GM12874 (cell line): ENCODE results near the gene KLHL29.

Experiments
- TF ChIP-seq, protein P1 (sequence below): IDR thresholded peaks from 2 replicates; pipeline ENCODE4 v1.5.1; 2011; ENCODE audit warnings: low read depth, mild to moderate bottlenecking, control low read depth, low read length, moderate library complexity; ENCODE audit not compliant: insufficient read depth

KLHL29 gene

GRCh38 chr2:23681356-23682140, 296.6 kb downstream of the KLHL29 start:
- TF ChIP-seq, protein P1, sequence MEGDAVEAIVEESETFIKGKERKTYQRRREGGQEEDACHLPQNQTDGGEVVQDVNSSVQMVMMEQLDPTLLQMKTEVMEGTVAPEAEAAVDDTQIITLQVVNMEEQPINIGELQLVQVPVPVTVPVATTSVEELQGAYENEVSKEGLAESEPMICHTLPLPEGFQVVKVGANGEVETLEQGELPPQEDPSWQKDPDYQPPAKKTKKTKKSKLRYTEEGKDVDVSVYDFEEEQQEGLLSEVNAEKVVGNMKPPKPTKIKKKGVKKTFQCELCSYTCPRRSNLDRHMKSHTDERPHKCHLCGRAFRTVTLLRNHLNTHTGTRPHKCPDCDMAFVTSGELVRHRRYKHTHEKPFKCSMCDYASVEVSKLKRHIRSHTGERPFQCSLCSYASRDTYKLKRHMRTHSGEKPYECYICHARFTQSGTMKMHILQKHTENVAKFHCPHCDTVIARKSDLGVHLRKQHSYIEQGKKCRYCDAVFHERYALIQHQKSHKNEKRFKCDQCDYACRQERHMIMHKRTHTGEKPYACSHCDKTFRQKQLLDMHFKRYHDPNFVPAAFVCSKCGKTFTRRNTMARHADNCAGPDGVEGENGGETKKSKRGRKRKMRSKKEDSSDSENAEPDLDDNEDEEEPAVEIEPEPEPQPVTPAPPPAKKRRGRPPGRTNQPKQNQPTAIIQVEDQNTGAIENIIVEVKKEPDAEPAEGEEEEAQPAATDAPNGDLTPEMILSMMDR, result no peak

DNA sequence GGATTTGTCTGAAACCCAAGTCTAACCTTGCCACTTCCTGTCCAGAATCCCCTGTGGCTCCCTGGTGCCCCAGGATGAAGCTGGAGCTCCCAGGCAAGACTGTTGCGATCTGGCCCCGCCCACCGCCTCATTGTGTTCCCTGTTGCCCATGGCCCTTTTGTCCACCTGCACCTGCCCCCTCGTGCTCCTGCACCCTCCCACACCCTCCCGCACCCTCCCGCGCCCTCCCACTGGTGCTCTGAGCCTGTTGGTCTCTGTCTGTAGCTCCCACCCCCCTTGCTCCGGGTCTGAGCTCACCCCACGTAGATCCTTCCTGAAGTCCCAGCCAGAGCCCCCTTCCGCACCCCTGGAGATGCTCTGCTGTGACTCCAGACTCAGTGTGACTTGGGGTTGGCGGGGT, 297.5 kb downstream of the KLHL29 start:
- TF ChIP-seq, protein P1, result no peak

GRCh38 chr2:23683001-23683400, 298.0 kb downstream of the KLHL29 start:
- TF ChIP-seq, protein P1, result no peak

DNA sequence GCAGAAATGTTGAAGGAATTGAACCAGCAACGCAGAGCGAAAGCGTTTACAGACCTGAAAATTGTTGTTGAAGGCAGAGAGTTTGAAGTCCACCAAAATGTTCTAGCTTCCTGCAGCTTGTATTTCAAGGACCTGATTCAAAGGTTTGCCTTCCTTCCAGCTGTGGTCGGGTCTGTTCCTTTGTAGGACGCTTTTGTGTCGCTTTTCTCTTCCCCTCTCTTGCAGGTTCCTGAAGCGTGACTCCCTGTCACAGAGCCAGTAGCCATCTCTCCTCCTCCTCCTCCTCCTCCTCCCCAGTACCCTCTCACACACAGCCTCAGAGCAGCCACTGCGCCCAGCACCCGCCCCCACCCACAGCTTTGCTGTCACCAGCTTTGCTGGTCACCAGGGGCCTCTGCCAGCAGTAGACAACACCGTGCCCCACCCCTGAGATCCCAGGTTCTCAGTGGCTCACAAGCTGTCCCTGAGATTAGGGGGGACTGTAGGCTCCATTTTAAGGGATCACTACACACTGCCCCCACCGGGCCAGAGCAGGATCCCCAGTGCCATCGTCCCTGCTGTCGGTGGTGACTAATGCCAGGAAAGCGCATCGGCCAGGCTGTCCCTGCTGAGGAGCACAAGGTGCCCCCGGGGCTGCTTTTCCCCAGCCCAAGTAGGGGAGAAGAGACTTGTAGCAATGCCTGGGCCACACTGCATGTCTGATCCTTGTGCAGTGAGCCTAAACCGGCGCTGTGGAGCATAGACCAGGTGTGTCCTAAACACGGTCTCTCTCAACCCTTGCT, 299.6 kb downstream of the KLHL29 start:
- TF ChIP-seq, protein P1, result no peak

- TF ChIP-seq, protein P1, result no peak
Measured at GRCh38 chr2:23685181-23685580, 300.2 kb downstream of the KLHL29 start.

- TF ChIP-seq, protein P1, result no peak
Measured at GRCh38 chr2:23685706-23686105, 300.7 kb downstream of the KLHL29 start.

DNA sequence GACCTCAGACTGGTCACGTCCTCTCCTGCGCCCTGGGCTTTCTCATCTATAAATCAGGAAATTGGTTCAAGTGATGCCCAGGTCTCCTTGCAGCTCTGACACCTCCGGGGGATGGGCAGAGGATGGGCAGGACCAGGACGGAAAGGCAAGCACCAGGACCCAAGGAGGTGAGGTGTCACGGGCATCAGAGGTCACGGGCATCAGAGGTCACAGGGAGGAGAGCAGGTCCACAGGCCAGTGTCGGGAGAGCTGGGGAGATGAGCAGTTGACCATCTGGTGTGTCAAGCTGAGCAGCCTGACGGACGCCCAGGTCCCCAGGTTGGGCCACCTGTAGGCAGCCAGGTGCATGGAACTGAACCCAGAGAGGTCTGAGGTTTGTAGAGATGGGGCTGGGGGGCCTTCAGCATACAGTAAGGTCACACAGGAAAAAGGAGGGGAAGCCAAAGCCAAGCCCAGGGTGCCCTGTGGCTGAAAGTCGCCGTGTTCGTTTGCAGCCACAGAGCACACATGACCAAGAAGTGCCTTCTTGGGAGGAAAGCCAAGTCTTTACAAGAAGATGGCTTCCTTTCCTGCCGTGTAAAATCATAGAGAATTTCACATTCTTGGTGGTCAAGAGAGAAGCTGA, 301.5 kb downstream of the KLHL29 start:
- TF ChIP-seq, protein P1, result no peak
